IMR-90 (cell line): ENCODE results near the gene HLA-DOA. TPM values are rescaled to one million over a fixed set of nuclear protein-coding genes. Genes with fewer than 3 reads are reported as not detected.

Experiments used
- ATAC-seq: fragments of 200-7000 bp; cut with Tn5 transposase; 2 replicates; pipeline ENCODE4 v1.9.1; 2020; ENCODE audit warnings: low read depth, mild to moderate bottlenecking, moderate library complexity
- BruUV-seq: library from RNA; stranded (reverse); fragments of 400-500 nt; replicated peaks from 2 replicates; lab custom pipeline; 2021; lab: Mats Ljungman, UMichigan
- CTCF ChIA-PET: fragments of 300-600 bp; formaldehyde crosslinking; extraction: SDS; loops from one replicate; lab custom pipeline; 2021; ENCODE audit warnings: antibody characterized with exemption; lab: Yijun Ruan, JAX
- POLR2A ChIA-PET: fragments of 300-600 bp; sonication (Branson Sonifier 250); formaldehyde crosslinking; loops from one replicate; lab custom pipeline; 2022; ENCODE audit warnings: antibody characterized with exemption; ENCODE audit not compliant: unreplicated experiment; lab: Charles Lee
- DNase-seq: peaks from one replicate; pipeline ENCODE4 v3.0.0; 2013
- H2AFZ ChIP-seq: replicated peaks from 2 replicates; pipeline ENCODE3; 2013; ENCODE audit warnings: low read length, mild to moderate bottlenecking; ENCODE audit not compliant: poor library complexity
- H2AK5ac ChIP-seq: 2 replicates; pipeline ENCODE4 v1.6.1; 2013; ENCODE audit warnings: low read depth, low read length, inconsistent platforms
- H2AK9ac ChIP-seq: replicated peaks from 2 replicates; pipeline ENCODE3; 2013; ENCODE audit warnings: mild to moderate bottlenecking, low read depth, low read length, moderate library complexity; ENCODE audit not compliant: poor library complexity
- H2BK120ac ChIP-seq: 2 replicates; pipeline ENCODE4 v1.6.1; 2013; ENCODE audit warnings: low read depth, low read length, inconsistent platforms
- H2BK15ac ChIP-seq: 3 replicates; pipeline ENCODE4 v1.6.1; 2013; ENCODE audit warnings: low read depth, low read length, inconsistent platforms
- H2BK20ac ChIP-seq: 2 replicates; pipeline ENCODE4 v1.6.1; 2013; ENCODE audit warnings: low read depth, mild to moderate bottlenecking, inconsistent platforms, low read length, moderate library complexity
- H2BK5ac ChIP-seq: 2 replicates; pipeline ENCODE4 v1.6.1; 2013; ENCODE audit warnings: mild to moderate bottlenecking, low read depth, low read length, inconsistent platforms; ENCODE audit not compliant: poor library complexity, severe bottlenecking
- H3K14ac ChIP-seq: replicated peaks from 2 replicates; pipeline ENCODE4 v1.6.1; 2013; ENCODE audit warnings: low read depth, low read length, inconsistent platforms
- H3K18ac ChIP-seq: 2 replicates; pipeline ENCODE4 v1.6.1; 2013; ENCODE audit warnings: low read depth, low read length, control low read depth
- H3K23ac ChIP-seq: 2 replicates; pipeline ENCODE4 v1.6.1; 2013; ENCODE audit warnings: low read depth, low read length, inconsistent platforms
- H3K27ac ChIP-seq: 2 replicates; pipeline ENCODE4 v1.5.1; 2013; ENCODE audit warnings: mild to moderate bottlenecking, control low read depth, low read length; ENCODE audit not compliant: insufficient read depth
- H3K27me3 ChIP-seq: 2 replicates; pipeline ENCODE4 v1.6.1; 2013; ENCODE audit warnings: low read length; ENCODE audit not compliant: control insufficient read depth, insufficient read depth
- H3K36me3 ChIP-seq: 2 replicates; pipeline ENCODE4 v1.6.1; 2013; ENCODE audit warnings: low read length, mixed read lengths; ENCODE audit not compliant: control insufficient read depth, insufficient read depth
- H3K4ac ChIP-seq: 2 replicates; pipeline ENCODE4 v1.6.1; 2013; ENCODE audit warnings: low read depth, low read length, inconsistent platforms
- H3K4me1 ChIP-seq: 2 replicates; pipeline ENCODE4 v1.6.1; 2013; ENCODE audit warnings: low read length, mixed read lengths; ENCODE audit not compliant: control insufficient read depth, insufficient read depth
- H3K4me2 ChIP-seq: 2 replicates; pipeline ENCODE4 v1.6.1; 2013; ENCODE audit warnings: low read depth, mild to moderate bottlenecking, control low read depth, low read length, moderate library complexity
- H3K4me3 ChIP-seq: 2 replicates; pipeline ENCODE4 v1.5.1; 2013; ENCODE audit warnings: low read depth, mild to moderate bottlenecking, control low read depth, low read length, moderate library complexity; ENCODE audit not compliant: insufficient read depth
- H3K56ac ChIP-seq: 2 replicates; pipeline ENCODE4 v1.6.1; 2013; ENCODE audit warnings: low read length, inconsistent platforms; ENCODE audit not compliant: insufficient read depth; ENCODE audit errors: extremely low read depth
- H3K79me1 ChIP-seq, 2 experiments: 2 replicates each; pipeline ENCODE4 v1.6.1; 2013; ENCODE audit warnings: low read length in 2 of 2, inconsistent platforms in 1 of 2, low read depth in 1 of 2
- H3K9ac ChIP-seq: 2 replicates; pipeline ENCODE4 v1.6.1; 2013; ENCODE audit warnings: low read depth, low read length, control low read depth
- H3K9me1 ChIP-seq: 2 replicates; pipeline ENCODE4 v1.6.1; 2013; ENCODE audit warnings: low read length, inconsistent platforms; ENCODE audit not compliant: insufficient read depth
- H3K9me3 ChIP-seq: 2 replicates; pipeline ENCODE4 v1.6.1; 2013; ENCODE audit warnings: low read length; ENCODE audit not compliant: control insufficient read depth, insufficient read depth
- H4K20me1 ChIP-seq: 2 replicates; pipeline ENCODE4 v1.6.1; 2013; ENCODE audit warnings: low read length, inconsistent platforms; ENCODE audit not compliant: insufficient read depth
- H4K5ac ChIP-seq: 2 replicates; pipeline ENCODE4 v1.6.1; 2013; ENCODE audit warnings: mild to moderate bottlenecking, low read depth, low read length, control low read depth
- H4K8ac ChIP-seq, 2 experiments: 2 replicates each; pipeline ENCODE4 v1.6.1; 2013; ENCODE audit warnings: low read depth in 2 of 2, low read length in 2 of 2, control low read depth in 1 of 2, inconsistent platforms in 1 of 2
- H4K91ac ChIP-seq: 2 replicates; pipeline ENCODE4 v1.6.1; 2013; ENCODE audit warnings: low read depth, low read length, inconsistent platforms; ENCODE audit not compliant: insufficient read depth
- BHLHE40 ChIP-seq: fragments of 150-350 bp; IDR thresholded peaks from 2 replicates; pipeline ENCODE4 v1.6.1; 2016; ENCODE audit warnings: mild to moderate bottlenecking, low read depth, low read length
- CEBPB ChIP-seq: IDR thresholded peaks from 2 replicates; pipeline ENCODE4 v1.6.1; 2012; ENCODE audit warnings: low read depth, low read length, improper control_type of control experiment
- CTCF ChIP-seq: conservative IDR thresholded peaks from 2 replicates; pipeline ENCODE4 v1.5.1; 2012; ENCODE audit warnings: mild to moderate bottlenecking, low read depth, low read length, improper control_type of control experiment
- FOS ChIP-seq: fragments of 150-350 bp; IDR thresholded peaks from 2 replicates; pipeline ENCODE4 v1.6.1; 2016; ENCODE audit warnings: low read depth, low read length
- MAFK ChIP-seq: IDR thresholded peaks from 2 replicates; pipeline ENCODE4 v1.6.1; 2012; ENCODE audit warnings: low read depth, low read length, improper control_type of control experiment
- MAZ ChIP-seq: IDR thresholded peaks from 2 replicates; pipeline ENCODE4 v1.6.1; 2012; ENCODE audit warnings: low read depth, mild to moderate bottlenecking, low read length, improper control_type of control experiment, moderate library complexity, borderline replicate concordance
- MXI1 ChIP-seq: IDR thresholded peaks from 2 replicates; pipeline ENCODE4 v1.6.1; 2012; ENCODE audit warnings: low read depth, mild to moderate bottlenecking, low read length, moderate library complexity, borderline replicate concordance
- NFE2L2 ChIP-seq: fragments of 150-350 bp; IDR thresholded peaks from 2 replicates; pipeline ENCODE4 v1.6.1; 2016; ENCODE audit warnings: low read depth, mild to moderate bottlenecking, low read length
- POLR2A ChIP-seq: IDR thresholded peaks from 2 replicates; pipeline ENCODE4 v1.6.1; 2012; ENCODE audit warnings: mild to moderate bottlenecking, low read depth, low read length
- RAD21 ChIP-seq: IDR thresholded peaks from 2 replicates; pipeline ENCODE4 v1.6.1; 2012; ENCODE audit warnings: low read length, improper control_type of control experiment
- RCOR1 ChIP-seq: IDR thresholded peaks from 2 replicates; pipeline ENCODE4 v1.6.1; 2012; ENCODE audit warnings: mild to moderate bottlenecking, low read length, improper control_type of control experiment; ENCODE audit not compliant: insufficient replicate concordance
- RFX5 ChIP-seq: IDR thresholded peaks from 2 replicates; pipeline ENCODE4 v1.8.0; 2012; ENCODE audit warnings: low read depth, mild to moderate bottlenecking, low read length, moderate library complexity
- SMC3 ChIP-seq: fragments of 150-350 bp; IDR thresholded peaks from 2 replicates; pipeline ENCODE4 v1.6.1; 2016; ENCODE audit warnings: low read depth, mild to moderate bottlenecking, antibody characterized with exemption, low read length, moderate library complexity
- USF2 ChIP-seq: fragments of 150-350 bp; IDR thresholded peaks from 2 replicates; pipeline ENCODE4 v1.6.1; 2017; ENCODE audit warnings: mild to moderate bottlenecking, antibody characterized with exemption, low read length, low read depth
- WGBS, 2 experiments: methylation state at CpG; one replicate each; pipeline versions ENCODE4 v1.1.5 to v1.1.7; 2013; ENCODE audit warnings: missing lambda C conversion rate in 2 of 2; ENCODE audit not compliant: insufficient read length in 1 of 2; ENCODE audit errors: extremely low coverage in 2 of 2; 5-methylcytosine and 5-hydroxymethylcytosine counted together
- dilution Hi-C: fragments of 300-500 bp; cut with HindIII; formaldehyde crosslinking; loops from one replicate; pipeline ENCODE4 v1.14.3; 2018; ENCODE audit warnings: low sequenced_read_pairs; ENCODE audit not compliant: unreplicated experiment
- in situ Hi-C: fragments of 300-500 bp; cut with MboI; formaldehyde crosslinking; loops from 3 replicates; pipeline ENCODE4 v1.14.3; 2019; ENCODE audit warnings: low sequenced_read_pairs, inconsistent platforms, mixed read lengths
- intact Hi-C: fragments of 100-400 bp; cut with micrococcal nuclease; formaldehyde crosslinking; loops from 2 replicates; pipeline ENCODE4 v1.10.0; 2022
- polyA plus RNA-seq, 3 experiments: library from polyadenylated mRNA; depleted of rRNA; stranded (reverse); fragments of >200 nt; gene quantifications; 2 replicates each; pipeline ENCODE4 v1.2.3, GENCODE V29; 2012; ENCODE audit warnings: low replicate concordance in 1 of 3
- total RNA-seq: library from RNA; depleted of rRNA; stranded (reverse); fragments of >200 nt; gene quantifications from 2 replicates; pipeline ENCODE4 v1.2.3, GENCODE V29; 2012
- TF ChIP-seq, protein P1 (sequence below): fragments of 150-350 bp; IDR thresholded peaks from 2 replicates; pipeline ENCODE4 v1.6.1; 2016; ENCODE audit warnings: low read depth, mild to moderate bottlenecking, low read length, moderate library complexity, borderline replicate concordance

HLA-DOA gene
- total and polyA plus RNA-seq, 2 of the 4 experiments (the other 2 are of a cell fraction): not detected

GRCh38 chr6:32991972-32992371, 17.4 kb downstream of the HLA-DOA start:
- ATAC-seq: no peak

More at GRCh38 chr6:32991972-32992371, 17.4 kb downstream of the HLA-DOA start:
- Histone ChIP-seq H4K5ac (no peak overlapping the region), H4K8ac (no peak overlapping the region), H3K4me3 (no peak overlapping the region), H4K20me1 (no peaks in the 10 kb centered on the region), H3K14ac (no peak overlapping the region), H2BK15ac (no peak overlapping the region), H3K4me1 (no peaks in the 10 kb centered on the region), H3K27ac (no peak overlapping the region), H2BK120ac (no peak overlapping the region), H2BK20ac (no peak overlapping the region), H2BK5ac (no peak overlapping the region), H3K4ac (no peak overlapping the region), H3K18ac (no peak overlapping the region), H3K27me3 (peaks cover 16% of the 10 kb centered on the region), H3K23ac (no peak overlapping the region), H2AK5ac (no peak overlapping the region), H2AK9ac (no peak overlapping the region), H3K9ac (no peak overlapping the region), H4K91ac (no peak overlapping the region), H2AFZ (no peak overlapping the region), H3K9me1 (no peaks in the 10 kb centered on the region), H3K56ac (no peak overlapping the region), H3K36me3 (no peaks in the 10 kb centered on the region), H3K79me1 (no peaks in the 10 kb centered on the region), H3K9me3 (no peaks in the 10 kb centered on the region), H3K4me2 (no peak overlapping the region)
- no CpG with 5 or more reads among the region's 4 CpGs for WGBS, 2 experiments
- POLR2A ChIA-PET: no interaction called here
- no peak for DNase-seq
- intact Hi-C loops: no loop called here
- TF ChIP-seq SMC3 (no peak), BHLHE40 (no peak), RFX5 (no peak), NFE2L2 (no peak), CTCF (no peak), POLR2A (no peak), RAD21 (no peak), CEBPB (no peak), RCOR1 (no peak), MXI1 (no peak), MAFK (no peak), FOS (no peak), USF2 (no peak), MAZ (no peak)
- TF ChIP-seq, protein P1, sequence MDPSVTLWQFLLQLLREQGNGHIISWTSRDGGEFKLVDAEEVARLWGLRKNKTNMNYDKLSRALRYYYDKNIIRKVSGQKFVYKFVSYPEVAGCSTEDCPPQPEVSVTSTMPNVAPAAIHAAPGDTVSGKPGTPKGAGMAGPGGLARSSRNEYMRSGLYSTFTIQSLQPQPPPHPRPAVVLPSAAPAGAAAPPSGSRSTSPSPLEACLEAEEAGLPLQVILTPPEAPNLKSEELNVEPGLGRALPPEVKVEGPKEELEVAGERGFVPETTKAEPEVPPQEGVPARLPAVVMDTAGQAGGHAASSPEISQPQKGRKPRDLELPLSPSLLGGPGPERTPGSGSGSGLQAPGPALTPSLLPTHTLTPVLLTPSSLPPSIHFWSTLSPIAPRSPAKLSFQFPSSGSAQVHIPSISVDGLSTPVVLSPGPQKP: no peak
- dilution Hi-C loops: no loop called here
- no TSS peak for BruUV-seq
- CTCF ChIA-PET: no interaction called here
- in situ Hi-C loops: no loop called here
